ENCODE results near the gene CCDC154.
"Not testable (repeated sequence)": the region's sequence is repeated elsewhere in the genome, so short reads cannot be mapped to it uniquely, and the experiment has no call there.

CCDC154 gene

GRCh38 chr16:1486551-1487390, 42.4 kb upstream of the CCDC154 start:
- Histone ChIP-seq H3K36me3 (ENCODE audit: insufficient read depth, low read length) (no peaks in the 10 kb centered on the region), H3K9me3 (ENCODE audit: insufficient read depth, low read depth, low read length) (no peaks in the 10 kb centered on the region), H3K27ac (ENCODE audit: low read depth, low read length) (no peak overlapping the region), H3K27me3 (ENCODE audit: insufficient read depth, low read length) (peaks cover 11% of the 10 kb centered on the region), H3K4me1 (ENCODE audit: insufficient read depth, low read length) (no peaks in the 10 kb centered on the region), H3K9ac (ENCODE audit: low read depth, low read length) (no peak overlapping the region), H3K4me3 (ENCODE audit: low read length) (no peak overlapping the region)
- 91% methylated on average over 33 of the region's 33 CpGs for WGBS

DNA sequence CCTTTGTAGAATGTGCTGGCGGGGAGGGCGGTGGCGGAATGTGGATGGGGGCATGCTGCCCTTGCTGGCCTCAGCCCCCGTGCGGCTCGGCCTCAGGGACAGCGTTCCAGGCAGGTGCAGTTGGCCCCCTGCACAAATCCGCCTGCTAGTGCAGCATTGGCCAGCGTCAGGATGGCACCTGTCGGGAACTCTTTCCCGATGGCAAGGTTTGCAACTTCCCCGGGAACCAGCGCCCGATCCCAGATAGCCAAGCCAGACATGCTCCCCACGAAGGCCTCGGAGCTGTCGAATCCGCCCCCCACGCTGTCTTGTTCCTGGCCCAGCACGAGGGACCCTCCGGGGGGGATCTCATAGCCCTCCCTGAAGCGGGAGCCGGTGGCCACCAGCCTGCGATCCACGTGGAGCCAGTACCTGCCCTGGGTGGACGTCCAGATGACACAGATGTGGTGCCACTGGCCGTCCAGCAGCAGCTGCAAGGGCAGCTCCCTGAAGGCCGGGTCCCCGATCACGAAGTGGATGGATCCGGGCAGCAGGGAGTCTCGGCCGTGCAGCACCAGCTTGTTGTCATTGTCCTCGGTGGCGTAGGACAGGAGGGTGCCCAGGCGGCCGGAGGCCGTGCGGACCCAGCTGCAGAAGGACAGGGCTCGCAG, 41.6 kb upstream of the CCDC154 start:
- WGBS: 92% methylated on average over 40 of the region's 40 CpGs
- Histone ChIP-seq H3K27me3 (ENCODE audit: insufficient read depth, low read length) (peaks cover 11% of the 10 kb centered on the region), H3K4me3 (ENCODE audit: low read length) (no peak overlapping the region), H3K27ac (ENCODE audit: low read depth, low read length) (no peak overlapping the region), H3K36me3 (ENCODE audit: insufficient read depth, low read length) (no peaks in the 10 kb centered on the region), H3K4me1 (ENCODE audit: insufficient read depth, low read length) (no peaks in the 10 kb centered on the region), H3K9ac (ENCODE audit: low read depth, low read length) (no peak overlapping the region), H3K9me3 (ENCODE audit: insufficient read depth, low read depth, low read length) (no peaks in the 10 kb centered on the region)

DNA sequence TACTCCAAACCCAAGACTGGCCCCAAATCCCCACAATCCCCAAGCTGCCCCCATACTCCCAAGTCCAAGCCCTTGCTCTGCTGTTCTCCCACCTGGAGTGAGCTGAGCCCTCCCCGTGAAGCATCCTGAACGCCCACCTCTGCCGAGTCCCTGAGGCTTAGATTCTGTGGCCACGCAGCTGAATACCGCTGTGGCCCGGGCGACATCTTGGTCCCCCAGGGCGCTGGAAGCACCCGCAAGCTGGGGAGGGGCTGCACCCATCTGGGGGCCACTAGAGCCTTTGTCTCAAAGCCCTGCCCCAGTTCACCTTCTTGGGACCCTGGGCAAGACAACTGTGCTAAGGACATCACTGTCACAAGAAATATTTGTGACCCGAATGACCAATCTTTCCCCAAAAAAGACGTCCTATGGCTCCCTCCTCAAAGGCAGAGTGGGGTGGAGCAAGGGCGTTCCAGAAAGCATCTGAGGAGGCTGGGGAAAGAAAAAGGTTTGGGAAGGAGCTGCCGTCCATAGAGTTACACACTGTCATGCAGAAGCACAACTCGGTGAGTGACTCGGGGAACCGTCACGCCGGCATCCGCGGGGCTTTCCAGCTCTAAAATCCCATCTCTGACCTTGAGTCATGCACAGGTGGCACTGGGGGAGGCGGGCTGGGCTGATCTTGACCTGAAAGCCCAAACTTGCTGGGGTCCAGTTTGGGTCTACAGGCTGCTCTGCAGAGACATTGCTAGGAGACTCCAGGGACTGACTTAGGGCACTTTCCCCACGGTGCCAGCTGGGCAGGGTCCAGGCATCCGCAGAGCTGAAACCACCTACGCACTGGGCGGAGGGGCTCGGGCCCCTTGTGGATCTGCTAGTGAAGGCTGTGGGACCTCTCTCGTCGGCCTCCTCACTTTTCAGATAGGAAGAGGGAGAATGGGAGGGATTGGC, 37.8 kb upstream of the CCDC154 start:
- Histone ChIP-seq H3K27me3 (ENCODE audit: insufficient read depth, low read length) (peaks cover 9% of the 10 kb centered on the region), H3K27ac (ENCODE audit: low read depth, low read length) (no peak overlapping the region)

DNA sequence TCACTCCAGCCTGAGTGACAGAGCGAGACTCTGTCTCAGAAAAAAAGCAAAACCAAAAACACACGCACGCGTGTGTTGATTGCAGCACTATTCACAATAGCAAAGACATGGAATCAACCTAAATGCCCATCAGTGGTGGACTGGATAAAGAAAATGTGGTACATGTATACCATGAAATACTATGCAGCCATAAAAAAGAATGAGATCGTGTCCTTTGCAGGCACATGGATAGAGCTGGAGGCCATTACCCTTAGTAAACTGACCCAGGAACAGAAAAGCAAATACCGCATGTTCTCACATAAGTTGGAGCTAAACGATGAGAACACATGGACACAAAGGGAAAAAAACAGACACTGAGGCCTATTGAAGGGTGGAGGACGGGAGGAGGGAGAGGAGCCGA, 34.6 kb upstream of the CCDC154 start:
- peaks cover 11% of the 10 kb centered on the region; the same call in 1 of the 2 replicates for H3K27me3 ChIP-seq (ENCODE audit: insufficient read depth, low read length)
- not testable (repeated sequence) for H3K9ac ChIP-seq (ENCODE audit: low read depth, low read length); H3K4me1 ChIP-seq (ENCODE audit: insufficient read depth, low read length); H3K36me3 ChIP-seq (ENCODE audit: insufficient read depth, low read length); H3K9me3 ChIP-seq (ENCODE audit: insufficient read depth, low read depth, low read length); H3K4me3 ChIP-seq (ENCODE audit: low read length); H3K27ac ChIP-seq (ENCODE audit: low read depth, low read length)
- WGBS: 95% methylated on average over 9 of the region's 9 CpGs

More for the DNA sequence above, 37.8 kb upstream of the CCDC154 start:
- 86% methylated on average over 28 of the region's 28 CpGs for WGBS
- Histone ChIP-seq H3K9me3 (ENCODE audit: insufficient read depth, low read depth, low read length) (no peaks in the 10 kb centered on the region), H3K4me3 (ENCODE audit: low read length) (no peak overlapping the region), H3K4me1 (ENCODE audit: insufficient read depth, low read length) (no peaks in the 10 kb centered on the region), H3K9ac (ENCODE audit: low read depth, low read length) (no peak overlapping the region), H3K36me3 (ENCODE audit: insufficient read depth, low read length) (no peaks in the 10 kb centered on the region)

DNA sequence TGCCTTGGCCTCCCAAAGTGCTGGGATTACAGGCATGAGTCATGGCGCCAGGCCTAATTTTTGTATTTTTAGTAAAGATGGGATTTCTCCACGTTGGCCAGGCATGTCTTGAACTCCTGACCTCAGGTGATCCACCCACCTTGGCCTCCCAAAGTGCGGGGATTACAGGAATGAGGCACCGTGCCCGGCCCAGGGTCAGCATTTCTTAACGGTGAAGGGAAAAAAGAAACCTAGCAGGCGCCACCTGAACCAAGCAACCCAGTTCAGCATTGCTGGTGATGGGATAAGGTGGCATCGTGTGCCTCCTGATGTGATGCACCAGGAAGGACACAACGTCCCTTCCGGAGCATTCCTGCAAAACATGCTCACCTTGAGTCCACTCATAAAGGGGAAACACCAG, 32.7 kb upstream of the CCDC154 start:
- H3K27me3 ChIP-seq (ENCODE audit: insufficient read depth, low read length): peaks cover 4% of the 10 kb centered on the region; the same call in 1 of the 2 replicates
- H3K4me3 ChIP-seq (ENCODE audit: low read length): no peak overlapping the region
- H3K27ac ChIP-seq (ENCODE audit: low read depth, low read length): no peak overlapping the region
- H3K9ac ChIP-seq (ENCODE audit: low read depth, low read length): no peak overlapping the region
- H3K9me3 ChIP-seq (ENCODE audit: insufficient read depth, low read depth, low read length): no peaks in the 10 kb centered on the region
- 93% methylated on average over 10 of the region's 10 CpGs for WGBS
- no peaks in the 10 kb centered on the region for H3K4me1 ChIP-seq (ENCODE audit: insufficient read depth, low read length)
- H3K36me3 ChIP-seq (ENCODE audit: insufficient read depth, low read length): no peaks in the 10 kb centered on the region

DNA sequence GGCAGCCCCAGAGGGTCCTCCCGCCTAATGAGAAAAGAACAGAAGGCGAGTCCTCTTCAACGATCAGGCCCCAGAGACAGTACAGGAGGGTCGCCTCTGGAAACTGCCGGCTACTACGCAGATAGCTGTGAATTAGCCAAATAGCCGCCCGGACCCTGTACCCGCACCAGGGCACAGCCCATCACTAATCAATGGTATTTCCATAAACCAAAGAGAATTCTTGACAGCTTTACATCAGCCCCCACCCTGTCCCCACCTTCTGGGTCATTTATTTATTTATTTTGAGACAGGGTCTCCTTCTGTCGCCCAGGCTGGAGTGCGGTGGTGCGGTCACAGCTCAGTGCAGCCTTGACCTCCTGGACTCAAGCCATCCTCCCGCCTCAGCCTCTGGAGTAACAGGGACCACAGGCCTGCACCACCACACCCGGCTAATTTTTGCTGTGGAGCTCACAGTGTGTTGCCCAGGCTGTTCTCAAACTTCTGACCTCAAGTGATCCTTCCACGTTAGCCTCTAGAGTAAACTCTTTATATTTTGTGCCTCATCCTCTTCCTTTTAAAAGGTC, 31.3 kb upstream of the CCDC154 start:
- peak overlapping the region; percentile 63 for H3K4me3 ChIP-seq (ENCODE audit: low read length)
- H3K9ac ChIP-seq (ENCODE audit: low read depth, low read length): peak overlapping the region; percentile 93
- no peaks in the 10 kb centered on the region; the same call in 1 of the 2 replicates for H3K4me1 ChIP-seq (ENCODE audit: insufficient read depth, low read length)
- H3K36me3 ChIP-seq (ENCODE audit: insufficient read depth, low read length): no peaks in the 10 kb centered on the region
- 70% methylated on average over 15 of the region's 15 CpGs for WGBS
- H3K27me3 ChIP-seq (ENCODE audit: insufficient read depth, low read length): 0 out of 2 replicates have a peak, but pooled peaks cover 3% of the 10 kb centered on the region
- H3K27ac ChIP-seq (ENCODE audit: low read depth, low read length): no peak overlapping the region
- H3K9me3 ChIP-seq (ENCODE audit: insufficient read depth, low read depth, low read length): no peaks in the 10 kb centered on the region

GRCh38 chr16:1474796-1475551, 30.6 kb upstream of the CCDC154 start, which contains the start of gene CLCN7:
Gene CLCN7 (minus strand): TSS chr16:1475028. CDS start chr16:1474974, 54 bp downstream.
- no peaks in the 10 kb centered on the region; the same call in 1 of the 2 replicates for H3K4me1 ChIP-seq (ENCODE audit: insufficient read depth, low read length)

GRCh38 chr16:1474082-1474795, 29.9 kb upstream of the CCDC154 start:
- WGBS: 13% methylated on average over 57 of the region's 57 CpGs
- H3K27ac ChIP-seq (ENCODE audit: low read depth, low read length): no peak overlapping the region
- no peaks in the 10 kb centered on the region for H3K36me3 ChIP-seq (ENCODE audit: insufficient read depth, low read length)
- H3K4me1 ChIP-seq (ENCODE audit: insufficient read depth, low read length): no peaks in the 10 kb centered on the region; the same call in 1 of the 2 replicates
- 0 out of 2 replicates have a peak, but pooled peaks cover 3% of the 10 kb centered on the region for H3K27me3 ChIP-seq (ENCODE audit: insufficient read depth, low read length)
- H3K4me3 ChIP-seq (ENCODE audit: low read length): peak overlapping the region; percentile 63
- H3K9me3 ChIP-seq (ENCODE audit: insufficient read depth, low read depth, low read length): no peaks in the 10 kb centered on the region
- peak overlapping the region; percentile 93 for H3K9ac ChIP-seq (ENCODE audit: low read depth, low read length)

More at GRCh38 chr16:1474796-1475551, 30.6 kb upstream of the CCDC154 start, which contains the start of gene CLCN7:
- H3K36me3 ChIP-seq (ENCODE audit: insufficient read depth, low read length): no peaks in the 10 kb centered on the region
- H3K9ac ChIP-seq (ENCODE audit: low read depth, low read length): peak within 1 kb of the TSS; percentile 93
- H3K4me3 ChIP-seq (ENCODE audit: low read length): peak within 1 kb of the TSS; percentile 63
- H3K27ac ChIP-seq (ENCODE audit: low read depth, low read length): peak within 1 kb of the TSS; percentile 70
- no peaks in the 10 kb centered on the region for H3K9me3 ChIP-seq (ENCODE audit: insufficient read depth, low read depth, low read length)
- 0 out of 2 replicates have a peak, but pooled peaks cover 3% of the 10 kb centered on the region for H3K27me3 ChIP-seq (ENCODE audit: insufficient read depth, low read length)
- 2% methylated on average over 99 of the region's 99 CpGs for whole genome bisulfite sequencing

DNA sequence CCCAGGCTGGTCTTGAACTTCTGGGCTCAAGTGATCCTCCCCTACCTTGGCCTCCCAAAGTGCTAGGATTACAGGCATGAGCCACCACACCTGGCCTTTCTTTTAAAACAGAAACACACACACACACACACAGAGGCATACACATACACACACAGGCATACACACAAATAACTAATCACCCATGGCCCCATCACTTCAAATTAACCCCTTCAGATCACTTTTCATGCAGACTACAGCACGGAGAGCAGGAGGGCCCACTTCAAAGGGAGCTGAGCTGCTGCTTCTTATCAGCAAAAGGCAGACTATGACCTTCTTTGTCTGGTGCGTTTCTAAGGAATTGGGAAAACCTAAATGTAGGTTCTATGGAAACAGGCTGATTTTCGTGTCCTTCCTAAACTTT, 28.6 kb upstream of the CCDC154 start:
- no peaks in the 10 kb centered on the region for H3K9me3 ChIP-seq (ENCODE audit: insufficient read depth, low read depth, low read length)
- H3K27ac ChIP-seq (ENCODE audit: low read depth, low read length): no peak overlapping the region
- H3K4me3 ChIP-seq (ENCODE audit: low read length): no peak overlapping the region
- no peak overlapping the region for H3K9ac ChIP-seq (ENCODE audit: low read depth, low read length)
- 0 out of 2 replicates have a peak, but pooled peaks cover 3% of the 10 kb centered on the region for H3K27me3 ChIP-seq (ENCODE audit: insufficient read depth, low read length)
- H3K4me1 ChIP-seq (ENCODE audit: insufficient read depth, low read length): no peaks in the 10 kb centered on the region; the same call in 1 of the 2 replicates
- 71% methylated on average over 3 of the region's 3 CpGs for WGBS
- no peaks in the 10 kb centered on the region for H3K36me3 ChIP-seq (ENCODE audit: insufficient read depth, low read length)
